Mammary epithelial cell (primary cell): ENCODE data around the gene GIN1.
"Not testable (repeated sequence)": the region's sequence is repeated elsewhere in the genome, so short reads cannot be mapped to it uniquely, and the experiment has no call there.

Source experiments
- CTCF ChIP-seq, 2 donors: IDR thresholded peaks in 1 of 2; conservative IDR thresholded peaks in 1 of 2; 2 replicates each; pipeline ENCODE4 v1.5.1; 2011 to 2012; ENCODE audit warnings: inconsistent platforms in 2 of 2, low read length in 2 of 2, mild to moderate bottlenecking in 2 of 2, control low read depth in 1 of 2, low read depth in 1 of 2; ENCODE audit not compliant: insufficient read depth in 1 of 2; ENCODE audit errors: extremely low read depth in 1 of 2
- EZH2 ChIP-seq: IDR thresholded peaks from 2 replicates; pipeline ENCODE4 v1.6.1; 2012; ENCODE audit warnings: low read length, inconsistent platforms, borderline replicate concordance

GRCh38 chr5:103142132-103142531 is 22.2 kb upstream of the GIN1 start:
- TF ChIP-seq CTCF (conservative IDR thresholded peaks at IDR 0.05 in 1 of 2, IDR thresholded peaks at IDR 0.05 in 1 of 2; ENCODE audit: extremely low read depth in 1 of 2, insufficient read depth in 1 of 2, low read depth in 1 of 2, low read length in 2 of 2); EZH2: not testable (repeated sequence)
